Ishikawa (cell line): ENCODE results near the gene NDUFA9.

Source experiments
- CEBPB ChIP-seq: IDR thresholded peaks from 2 replicates; pipeline ENCODE4 v1.6.1; 2012
- CREB1 ChIP-seq: IDR thresholded peaks from 2 replicates; pipeline ENCODE4 v1.6.1; 2012; ENCODE audit warnings: low read depth
- EGR1 ChIP-seq: IDR thresholded peaks from 2 replicates; pipeline ENCODE4 v1.6.1; 2012
- EP300 ChIP-seq: IDR thresholded peaks from 2 replicates; pipeline ENCODE4 v1.6.1; 2012; ENCODE audit warnings: borderline replicate concordance
- FOXM1 ChIP-seq: IDR thresholded peaks from 2 replicates; pipeline ENCODE4 v1.6.1; 2012; ENCODE audit warnings: low read depth, borderline replicate concordance
- NFIC ChIP-seq: IDR thresholded peaks from 2 replicates; pipeline ENCODE4 v1.6.1; 2012
- RAD21 ChIP-seq: IDR thresholded peaks from 2 replicates; pipeline ENCODE4 v1.6.1; 2012; ENCODE audit warnings: low read depth
- TAF1 ChIP-seq: IDR thresholded peaks from 2 replicates; pipeline ENCODE4 v1.6.1; 2012; ENCODE audit warnings: low read depth, mild to moderate bottlenecking
- TCF12 ChIP-seq: IDR thresholded peaks from 2 replicates; pipeline ENCODE4 v1.6.1; 2012; ENCODE audit warnings: low read depth
- TEAD4 ChIP-seq: IDR thresholded peaks from 2 replicates; pipeline ENCODE4 v1.6.1; 2012
- USF1 ChIP-seq: IDR thresholded peaks from 2 replicates; pipeline ENCODE4 v1.6.1; 2012
- YY1 ChIP-seq: IDR thresholded peaks from 2 replicates; pipeline ENCODE4 v1.6.1; 2012; ENCODE audit warnings: low read depth
- TF ChIP-seq, protein P1 (sequence below): IDR thresholded peaks from 2 replicates; pipeline ENCODE4 v1.6.1; 2012
- TF ChIP-seq, protein P2 (sequence below): IDR thresholded peaks from 2 replicates; pipeline ENCODE4 v1.6.1; 2012; ENCODE audit warnings: low read depth, mild to moderate bottlenecking

DNA sequence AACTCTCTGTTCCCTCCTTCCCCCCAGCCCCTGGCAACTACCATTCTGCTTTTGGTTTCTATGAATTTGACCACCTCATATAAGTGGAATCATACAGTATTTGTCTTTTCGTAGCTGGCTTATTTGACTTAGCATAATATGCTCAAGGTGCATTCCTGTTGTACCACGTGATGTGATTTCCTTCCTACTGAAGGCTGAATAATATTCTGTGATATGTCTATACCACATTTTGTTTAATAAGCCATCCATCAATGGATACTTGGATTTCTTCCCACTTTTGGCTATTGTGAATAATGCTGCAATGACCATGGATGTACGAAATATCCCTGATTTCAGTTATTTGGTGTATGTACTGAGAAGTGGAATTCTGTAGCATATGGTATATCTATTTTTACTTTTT lies 16.3 kb downstream of the NDUFA9 start:
- TF ChIP-seq, protein P1, sequence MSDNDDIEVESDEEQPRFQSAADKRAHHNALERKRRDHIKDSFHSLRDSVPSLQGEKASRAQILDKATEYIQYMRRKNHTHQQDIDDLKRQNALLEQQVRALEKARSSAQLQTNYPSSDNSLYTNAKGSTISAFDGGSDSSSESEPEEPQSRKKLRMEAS = no peak
- TF ChIP-seq, protein P2, sequence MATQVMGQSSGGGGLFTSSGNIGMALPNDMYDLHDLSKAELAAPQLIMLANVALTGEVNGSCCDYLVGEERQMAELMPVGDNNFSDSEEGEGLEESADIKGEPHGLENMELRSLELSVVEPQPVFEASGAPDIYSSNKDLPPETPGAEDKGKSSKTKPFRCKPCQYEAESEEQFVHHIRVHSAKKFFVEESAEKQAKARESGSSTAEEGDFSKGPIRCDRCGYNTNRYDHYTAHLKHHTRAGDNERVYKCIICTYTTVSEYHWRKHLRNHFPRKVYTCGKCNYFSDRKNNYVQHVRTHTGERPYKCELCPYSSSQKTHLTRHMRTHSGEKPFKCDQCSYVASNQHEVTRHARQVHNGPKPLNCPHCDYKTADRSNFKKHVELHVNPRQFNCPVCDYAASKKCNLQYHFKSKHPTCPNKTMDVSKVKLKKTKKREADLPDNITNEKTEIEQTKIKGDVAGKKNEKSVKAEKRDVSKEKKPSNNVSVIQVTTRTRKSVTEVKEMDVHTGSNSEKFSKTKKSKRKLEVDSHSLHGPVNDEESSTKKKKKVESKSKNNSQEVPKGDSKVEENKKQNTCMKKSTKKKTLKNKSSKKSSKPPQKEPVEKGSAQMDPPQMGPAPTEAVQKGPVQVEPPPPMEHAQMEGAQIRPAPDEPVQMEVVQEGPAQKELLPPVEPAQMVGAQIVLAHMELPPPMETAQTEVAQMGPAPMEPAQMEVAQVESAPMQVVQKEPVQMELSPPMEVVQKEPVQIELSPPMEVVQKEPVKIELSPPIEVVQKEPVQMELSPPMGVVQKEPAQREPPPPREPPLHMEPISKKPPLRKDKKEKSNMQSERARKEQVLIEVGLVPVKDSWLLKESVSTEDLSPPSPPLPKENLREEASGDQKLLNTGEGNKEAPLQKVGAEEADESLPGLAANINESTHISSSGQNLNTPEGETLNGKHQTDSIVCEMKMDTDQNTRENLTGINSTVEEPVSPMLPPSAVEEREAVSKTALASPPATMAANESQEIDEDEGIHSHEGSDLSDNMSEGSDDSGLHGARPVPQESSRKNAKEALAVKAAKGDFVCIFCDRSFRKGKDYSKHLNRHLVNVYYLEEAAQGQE = no peak
- TF ChIP-seq EP300 (no peak), TCF12 (no peak), RAD21 (no peak), CREB1 (no peak), CEBPB (no peak), USF1 (no peak), NFIC (no peak), TEAD4 (no peak), FOXM1 (no peak), TAF1 (no peak), EGR1 (no peak), YY1 (no peak)
